Heart right ventricle (tissue), 16 donors: ENCODE data around the gene TOP3B. TPM values are rescaled to one million over a fixed set of nuclear protein-coding genes. Genes with fewer than 3 reads are reported as not detected.

Experiments
- ATAC-seq, 8 donors: fragments of 200-7000 bp; cut with Tn5 transposase; one replicate each; pipeline ENCODE4 v1.9.1; 2020; ENCODE audit warnings: mild to moderate bottlenecking in 8 of 8, moderate library complexity in 8 of 8, moderate number of reproducible peaks in 1 of 8
- DNase-seq, 2 donors: peaks; one replicate each; pipeline ENCODE4 v3.0.0-alpha.2; 2020
- H3K27ac ChIP-seq, 10 donors: fragments of 200-600 bp; sonication (generic) in 2 of 10; one replicate each; pipeline versions ENCODE4 v1.5.0 to v1.8.0; 2020 to 2022; ENCODE audit warnings: mild to moderate bottlenecking in 3 of 10
- H3K27me3 ChIP-seq, 7 donors: fragments of 200-600 bp; one replicate each; pipeline ENCODE4 v1.8.0; 2021 to 2022; ENCODE audit warnings: mild to moderate bottlenecking in 2 of 7
- H3K36me3 ChIP-seq, 9 donors: fragments of 200-600 bp; sonication (generic) in 1 of 9; one replicate each; pipeline versions ENCODE4 v1.5.0 to v1.8.0; 2020 to 2022; ENCODE audit warnings: mild to moderate bottlenecking in 2 of 9
- H3K4me1 ChIP-seq, 9 donors: fragments of 200-600 bp; sonication (generic) in 1 of 9; one replicate each; pipeline versions ENCODE4 v1.5.0 to v1.8.0; 2020 to 2022; ENCODE audit warnings: mild to moderate bottlenecking in 4 of 9
- H3K4me3 ChIP-seq, 10 donors: fragments of 200-600 bp; sonication (generic) in 2 of 10; one replicate each; pipeline versions ENCODE4 v1.5.0 to v1.8.0; 2020 to 2022; ENCODE audit warnings: mild to moderate bottlenecking in 7 of 10, moderate library complexity in 2 of 10
- H3K9me3 ChIP-seq, 11 donors: fragments of 200-600 bp in 10 of 11; sonication (generic) in 2 of 11; one replicate each; pipeline versions ENCODE4 v1.5.0 to v1.8.0; 2013 to 2022; ENCODE audit warnings: mild to moderate bottlenecking in 2 of 11, control low read depth in 1 of 11, moderate library complexity in 1 of 11
- WGBS, 2 donors: extraction: QIAGEN DNeasy Blood & Tissue Kit; methylation state at CpG; one replicate each; pipeline ENCODE4 v1.1.7; 2013; ENCODE audit warnings: inconsistent platforms in 1 of 2; 5-methylcytosine and 5-hydroxymethylcytosine counted together
- intact Hi-C, 10 donors: fragments of 100-400 bp; cut with DNase I; formaldehyde crosslinking; loops; one replicate each; pipeline versions ENCODE4 v1.11.1 to v1.14.2; 2022
- polyA plus RNA-seq, 2 donors: library from polyadenylated mRNA; stranded (reverse); fragments of 200-250 nt; gene quantifications; one replicate each; pipeline ENCODE4 v1.2.3, GENCODE V29; 2013
- total RNA-seq, 10 donors: library from RNA; stranded (reverse); fragmentation: NEBNext Ultra II Directional in 3 of 10; extraction: Animal tissue kit (Norgen Biotek cat#: 25700) in 3 of 10; gene quantifications; one replicate each; pipeline versions ENCODE4 v1.2.1 to v1.2.4, GENCODE V29; 2021 to 2023
- TF ChIP-seq, protein P1 (sequence below), 9 donors: fragments of 200-600 bp; sonication (generic) in 2 of 9; IDR thresholded peaks; one replicate each; pipeline versions ENCODE4 v1.5.0 to v1.8.0; 2021 to 2022; ENCODE audit warnings: antibody characterized with exemption in 9 of 9, mild to moderate bottlenecking in 5 of 9, moderate library complexity in 1 of 9
- donor health status: Arrhythmogenic right ventricular cardiomyopathy.
- donor health status: ischemic (EF 13 %, LVEDD 7.1; RV severe dilation, severe dysfunction).
- donor health status: healthy with polysubstance abuse.
- donor health status: DM: no; HTN: yes; CAD: no.
- donor health status: DM: no; HTN: no; CAD: no.
- donor health status: ischemic (EF 25% LVEDD 6.9; RV normal size, moderate dysfunction).
- donor health status: ischemic (EF 25% LVEDD 5.7; RV mildly dilated, moderate dysfunction).
- donor health status: healthy.
- donor health status: DM: yes; HTN: yes; CAD: no.
- donor health status: Ischemic cardiomyopathy.
- donor health status: ischemic (EF 35%, LVEDD 5.7; RV mildly dilated, moderate dysfunction).
- donor health status: nonischemic (EF 11% LVEDD 7.7; RV severe dilation, severe dysfunction).
- donor health status: DM: yes; HTN: yes; CAD: no.
- donor health status: PGD.
- donor health status: ischemic (EF 29% LVEDD 5.4; RV normal size, mild dysfunction).
- donor health status: nonischemic (EF 23%, LVEDD 6.1; RV moderate dilation, normal function).

TOP3B gene
- total and polyA plus RNA-seq, 12 donors: 7.8 to 20.0 (median 10.8) TPM

DNA sequence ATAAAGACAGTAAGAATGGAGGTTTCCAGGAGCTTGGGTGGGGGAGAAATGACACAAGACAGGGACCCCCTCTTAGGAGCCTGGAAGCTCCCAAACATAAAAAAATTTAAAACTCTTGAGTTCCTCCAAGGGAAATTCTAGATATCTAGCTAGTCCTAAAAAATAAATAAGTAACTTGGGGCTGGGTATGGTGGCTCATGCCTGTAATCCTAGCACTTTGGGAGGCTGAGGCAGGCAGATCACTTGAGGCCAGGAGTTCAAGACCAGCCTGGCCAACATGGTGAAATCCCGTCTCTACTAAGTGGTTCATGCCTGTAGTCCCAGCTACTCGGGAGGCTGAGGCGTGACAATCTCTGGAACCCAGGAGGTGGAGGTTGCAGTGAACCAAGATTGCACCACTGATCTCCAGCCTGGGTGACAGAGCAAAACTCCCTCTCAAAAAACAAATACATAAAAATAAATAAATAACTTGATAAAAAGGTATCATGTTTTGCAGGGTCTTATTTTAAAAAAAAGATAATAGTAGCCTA, 20.0 kb upstream of the TOP3B start:
- TF ChIP-seq, protein P1, sequence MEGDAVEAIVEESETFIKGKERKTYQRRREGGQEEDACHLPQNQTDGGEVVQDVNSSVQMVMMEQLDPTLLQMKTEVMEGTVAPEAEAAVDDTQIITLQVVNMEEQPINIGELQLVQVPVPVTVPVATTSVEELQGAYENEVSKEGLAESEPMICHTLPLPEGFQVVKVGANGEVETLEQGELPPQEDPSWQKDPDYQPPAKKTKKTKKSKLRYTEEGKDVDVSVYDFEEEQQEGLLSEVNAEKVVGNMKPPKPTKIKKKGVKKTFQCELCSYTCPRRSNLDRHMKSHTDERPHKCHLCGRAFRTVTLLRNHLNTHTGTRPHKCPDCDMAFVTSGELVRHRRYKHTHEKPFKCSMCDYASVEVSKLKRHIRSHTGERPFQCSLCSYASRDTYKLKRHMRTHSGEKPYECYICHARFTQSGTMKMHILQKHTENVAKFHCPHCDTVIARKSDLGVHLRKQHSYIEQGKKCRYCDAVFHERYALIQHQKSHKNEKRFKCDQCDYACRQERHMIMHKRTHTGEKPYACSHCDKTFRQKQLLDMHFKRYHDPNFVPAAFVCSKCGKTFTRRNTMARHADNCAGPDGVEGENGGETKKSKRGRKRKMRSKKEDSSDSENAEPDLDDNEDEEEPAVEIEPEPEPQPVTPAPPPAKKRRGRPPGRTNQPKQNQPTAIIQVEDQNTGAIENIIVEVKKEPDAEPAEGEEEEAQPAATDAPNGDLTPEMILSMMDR (IDR thresholded peaks at IDR 0.05): no peak
- 87 to 90% methylated on average over 3 of the region's 3 CpGs for WGBS, 2 donors
- intact Hi-C loops: no loop called here
- Histone ChIP-seq H3K27ac (no peak overlapping the region), H3K36me3 (no peaks in the 10 kb centered on the region), H3K27me3 (no peaks in the 10 kb centered on the region), H3K9me3 (no peaks in the 10 kb centered on the region), H3K4me3 (no peak overlapping the region), H3K4me1 (no peaks in the 10 kb centered on the region)
- no peak for ATAC-seq
- DNase-seq: no peak

DNA sequence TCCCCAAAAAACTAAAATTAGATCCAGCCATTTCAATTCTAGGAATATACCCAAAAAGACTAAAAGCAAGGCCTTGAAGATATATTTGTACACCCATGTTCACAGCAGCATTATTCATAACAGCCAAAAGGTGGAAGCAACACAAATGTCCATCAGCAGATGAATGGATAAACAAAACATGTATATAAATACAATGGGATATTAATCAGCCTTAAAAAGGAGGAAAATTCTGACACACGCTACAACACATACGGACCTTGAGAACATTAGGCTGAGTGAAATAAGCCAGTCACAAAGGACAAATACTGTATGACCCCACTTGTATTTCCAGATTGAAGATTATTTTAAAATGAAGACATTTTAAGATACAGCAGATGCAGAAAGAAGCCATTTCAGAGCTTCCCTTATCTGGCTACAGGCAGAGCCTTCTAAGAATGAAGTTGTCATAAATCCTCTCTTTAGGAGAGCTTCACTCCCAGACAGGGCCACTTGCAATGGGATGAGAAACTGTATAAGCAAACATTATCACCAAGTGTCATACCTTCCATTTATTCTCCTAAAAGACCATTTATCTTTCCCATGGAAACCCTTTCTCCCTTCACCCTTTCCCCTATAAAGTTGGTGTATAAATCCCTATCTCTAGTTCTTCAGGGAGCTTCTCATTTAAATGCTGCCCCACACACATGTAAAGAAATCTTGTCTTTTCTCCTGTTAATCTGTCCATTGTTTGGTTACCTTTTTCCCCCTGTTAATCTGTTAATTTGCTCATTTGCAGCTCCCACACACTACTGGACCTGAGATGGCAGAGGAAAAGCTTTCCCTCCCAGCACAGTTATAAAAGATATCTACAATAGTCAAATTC, 19.3 kb upstream of the TOP3B start:
- Histone ChIP-seq H3K27ac (no peak overlapping the region), H3K9me3 (no peaks in the 10 kb centered on the region), H3K4me1 (no peaks in the 10 kb centered on the region), H3K4me3 (no peak overlapping the region), H3K27me3 (no peaks in the 10 kb centered on the region), H3K36me3 (no peaks in the 10 kb centered on the region)
- TF ChIP-seq, protein P1 (IDR thresholded peaks at IDR 0.05): no peak
- intact Hi-C loops: no loop called here
- no peak for DNase-seq
- WGBS, 2 donors: 91 to 95% methylated on average over 2 of the region's 2 CpGs
- ATAC-seq: no peak

DNA sequence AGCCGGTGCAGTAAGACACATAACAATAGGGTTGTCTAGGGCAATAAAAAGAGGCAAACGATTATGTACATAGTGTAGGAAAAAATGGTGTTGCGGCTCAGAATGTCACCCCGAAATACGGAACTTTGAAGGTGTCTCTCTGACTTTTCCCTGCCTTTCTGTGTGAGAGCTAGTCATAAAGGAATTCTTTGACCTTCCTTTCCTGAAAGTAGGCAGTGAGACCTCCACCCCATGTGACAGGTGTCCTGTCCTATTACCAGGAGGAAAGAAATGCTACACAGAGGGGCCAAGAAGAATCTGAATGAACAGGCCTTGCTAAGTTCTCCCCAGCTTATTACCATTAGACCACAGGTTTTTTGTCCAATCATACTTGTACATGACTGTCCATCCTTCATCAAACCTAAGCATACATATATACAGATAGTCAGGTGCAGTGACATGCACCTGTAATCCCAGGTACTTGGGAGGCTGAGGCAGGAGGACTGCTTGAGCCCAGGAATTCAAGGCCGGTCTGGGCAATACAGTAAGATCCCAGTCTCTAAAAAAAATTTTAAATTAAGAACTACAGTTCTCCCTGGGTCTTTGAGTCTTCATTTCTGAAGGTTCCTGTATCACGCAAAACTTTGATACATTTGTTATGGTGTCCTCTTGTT, 16.1 kb upstream of the TOP3B start:
- no peaks in the 10 kb centered on the region for H3K27me3 ChIP-seq
- ATAC-seq: no peak
- no peaks in the 10 kb centered on the region for H3K4me1 ChIP-seq
- 84 to 92% methylated on average over 7 of the region's 7 CpGs for WGBS, 2 donors
- no peak for DNase-seq
- H3K27ac ChIP-seq: no peak overlapping the region
- H3K36me3 ChIP-seq: no peaks in the 10 kb centered on the region
- intact Hi-C loops: no loop called here
- TF ChIP-seq, protein P1 (IDR thresholded peaks at IDR 0.05): no peak
- no peak overlapping the region for H3K4me3 ChIP-seq
- no peaks in the 10 kb centered on the region for H3K9me3 ChIP-seq

DNA sequence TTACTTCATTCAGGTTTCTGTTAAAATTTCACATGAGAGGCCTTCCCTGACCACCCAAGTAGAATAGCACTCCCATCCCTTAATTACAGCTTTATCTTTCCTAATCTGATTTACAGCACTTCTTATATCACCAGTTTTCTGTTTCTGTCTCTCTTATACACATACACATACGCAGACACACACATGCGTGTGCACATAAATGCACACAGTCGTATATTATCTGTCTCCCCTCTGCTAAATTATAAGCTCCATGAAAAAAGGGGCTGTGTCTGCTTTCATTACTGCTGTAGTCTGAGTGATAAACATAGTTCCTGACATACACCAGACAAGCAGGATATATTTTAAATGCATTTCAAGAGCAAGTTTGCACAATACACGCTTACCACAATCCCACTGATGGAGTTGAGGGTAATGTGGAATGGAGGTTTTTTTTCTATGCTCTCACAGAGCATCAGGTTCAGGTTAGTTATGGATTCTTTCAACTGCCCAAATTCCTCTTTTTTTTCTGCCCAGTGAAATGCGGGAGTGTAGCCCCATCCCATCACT, 13.7 kb upstream of the TOP3B start:
- no peak for DNase-seq
- Histone ChIP-seq H3K9me3 (no peaks in the 10 kb centered on the region), H3K36me3 (no peaks in the 10 kb centered on the region), H3K4me3 (no peak overlapping the region), H3K27me3 (peaks cover 0 to 3% (median 0%) of the 10 kb centered on the region in 7 donors), H3K4me1 (no peaks in the 10 kb centered on the region), H3K27ac (no peak overlapping the region)
- intact Hi-C loops: no loop called here
- no peak for ATAC-seq
- TF ChIP-seq, protein P1 (IDR thresholded peaks at IDR 0.05): no peak
- 84 to 87% methylated on average over 5 of the region's 5 CpGs for WGBS, 2 donors
